ENCODE results near the gene USH2A.

DNA sequence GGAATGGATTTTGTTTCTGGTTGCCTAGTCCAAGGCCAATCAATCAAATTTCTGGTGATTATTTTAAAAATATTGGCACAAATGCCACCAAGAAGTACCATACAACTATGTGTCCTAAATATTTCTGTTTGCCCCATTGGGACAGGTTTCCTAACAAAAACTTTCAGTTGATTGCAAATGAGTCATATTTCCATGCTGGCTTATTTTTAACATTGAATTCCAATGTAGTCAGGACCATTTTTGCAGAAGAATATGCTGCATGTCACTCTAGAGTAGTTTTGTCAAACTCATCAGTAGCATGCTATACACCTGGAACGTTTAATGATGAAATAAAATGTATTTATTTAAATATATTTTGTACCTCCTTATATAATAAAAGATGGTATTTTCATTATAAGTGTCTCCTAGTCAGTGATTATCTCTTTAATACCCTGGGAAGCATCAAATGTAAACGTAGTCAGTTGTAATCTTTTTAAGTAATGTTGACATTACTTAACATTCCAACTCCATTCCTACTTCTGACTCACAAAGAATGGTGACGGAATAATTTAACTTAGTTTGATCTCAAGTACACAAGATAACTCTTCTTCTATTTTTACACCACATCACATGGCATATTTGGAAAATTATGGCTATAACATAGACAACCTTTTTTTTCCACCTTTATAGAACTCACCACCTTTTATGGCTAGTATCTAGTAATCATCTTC is 39.0 kb upstream of the USH2A start:
- TF ChIP-seq, protein P1, sequence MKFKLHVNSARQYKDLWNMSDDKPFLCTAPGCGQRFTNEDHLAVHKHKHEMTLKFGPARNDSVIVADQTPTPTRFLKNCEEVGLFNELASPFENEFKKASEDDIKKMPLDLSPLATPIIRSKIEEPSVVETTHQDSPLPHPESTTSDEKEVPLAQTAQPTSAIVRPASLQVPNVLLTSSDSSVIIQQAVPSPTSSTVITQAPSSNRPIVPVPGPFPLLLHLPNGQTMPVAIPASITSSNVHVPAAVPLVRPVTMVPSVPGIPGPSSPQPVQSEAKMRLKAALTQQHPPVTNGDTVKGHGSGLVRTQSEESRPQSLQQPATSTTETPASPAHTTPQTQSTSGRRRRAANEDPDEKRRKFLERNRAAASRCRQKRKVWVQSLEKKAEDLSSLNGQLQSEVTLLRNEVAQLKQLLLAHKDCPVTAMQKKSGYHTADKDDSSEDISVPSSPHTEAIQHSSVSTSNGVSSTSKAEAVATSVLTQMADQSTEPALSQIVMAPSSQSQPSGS (tag by site-specific recombination; IDR thresholded peaks at IDR 0.05; ENCODE audit: low read depth) = no peak
- TF ChIP-seq ZNF571 (tag by site-specific recombination; IDR thresholded peaks at IDR 0.05) = no peak
- TF ChIP-seq ZNF2 (tag by site-specific recombination; IDR thresholded peaks at IDR 0.05) = no peak
- TF ChIP-seq, protein P2, sequence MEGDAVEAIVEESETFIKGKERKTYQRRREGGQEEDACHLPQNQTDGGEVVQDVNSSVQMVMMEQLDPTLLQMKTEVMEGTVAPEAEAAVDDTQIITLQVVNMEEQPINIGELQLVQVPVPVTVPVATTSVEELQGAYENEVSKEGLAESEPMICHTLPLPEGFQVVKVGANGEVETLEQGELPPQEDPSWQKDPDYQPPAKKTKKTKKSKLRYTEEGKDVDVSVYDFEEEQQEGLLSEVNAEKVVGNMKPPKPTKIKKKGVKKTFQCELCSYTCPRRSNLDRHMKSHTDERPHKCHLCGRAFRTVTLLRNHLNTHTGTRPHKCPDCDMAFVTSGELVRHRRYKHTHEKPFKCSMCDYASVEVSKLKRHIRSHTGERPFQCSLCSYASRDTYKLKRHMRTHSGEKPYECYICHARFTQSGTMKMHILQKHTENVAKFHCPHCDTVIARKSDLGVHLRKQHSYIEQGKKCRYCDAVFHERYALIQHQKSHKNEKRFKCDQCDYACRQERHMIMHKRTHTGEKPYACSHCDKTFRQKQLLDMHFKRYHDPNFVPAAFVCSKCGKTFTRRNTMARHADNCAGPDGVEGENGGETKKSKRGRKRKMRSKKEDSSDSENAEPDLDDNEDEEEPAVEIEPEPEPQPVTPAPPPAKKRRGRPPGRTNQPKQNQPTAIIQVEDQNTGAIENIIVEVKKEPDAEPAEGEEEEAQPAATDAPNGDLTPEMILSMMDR (tag by site-specific recombination; IDR thresholded peaks at IDR 0.05) = no peak
- no peak for TF ChIP-seq ZNF239 (tag by site-specific recombination; IDR thresholded peaks at IDR 0.05)
- no peak for TF ChIP-seq ZFP37 (tag by site-specific recombination; IDR thresholded peaks at IDR 0.05)
- TF ChIP-seq ZNF138 (tag by site-specific recombination; IDR thresholded peaks at IDR 0.05; ENCODE audit: borderline replicate concordance) = no peak
- TF ChIP-seq, protein P3, sequence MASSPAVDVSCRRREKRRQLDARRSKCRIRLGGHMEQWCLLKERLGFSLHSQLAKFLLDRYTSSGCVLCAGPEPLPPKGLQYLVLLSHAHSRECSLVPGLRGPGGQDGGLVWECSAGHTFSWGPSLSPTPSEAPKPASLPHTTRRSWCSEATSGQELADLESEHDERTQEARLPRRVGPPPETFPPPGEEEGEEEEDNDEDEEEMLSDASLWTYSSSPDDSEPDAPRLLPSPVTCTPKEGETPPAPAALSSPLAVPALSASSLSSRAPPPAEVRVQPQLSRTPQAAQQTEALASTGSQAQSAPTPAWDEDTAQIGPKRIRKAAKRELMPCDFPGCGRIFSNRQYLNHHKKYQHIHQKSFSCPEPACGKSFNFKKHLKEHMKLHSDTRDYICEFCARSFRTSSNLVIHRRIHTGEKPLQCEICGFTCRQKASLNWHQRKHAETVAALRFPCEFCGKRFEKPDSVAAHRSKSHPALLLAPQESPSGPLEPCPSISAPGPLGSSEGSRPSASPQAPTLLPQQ (tag by site-specific recombination; IDR thresholded peaks at IDR 0.05) = no peak
- no peak for TF ChIP-seq ZNF114 (tag by site-specific recombination; IDR thresholded peaks at IDR 0.05)
- no peak for TF ChIP-seq GLI2 (tag by site-specific recombination; IDR thresholded peaks at IDR 0.05; ENCODE audit: borderline replicate concordance, low read depth)
- TF ChIP-seq ZBTB8A (tag by site-specific recombination; IDR thresholded peaks at IDR 0.05) = no peak

All from HEK293 (cell line).